OCI-LY7 (cell line): Measurements from ENCODE around the gene NPIPB6. TPM values are rescaled to one million over a fixed set of nuclear protein-coding genes. Genes with fewer than 3 reads are reported as not detected.

Experiments
- BruUV-seq: library from RNA; stranded (reverse); fragments of 400-500 nt; replicated peaks from 2 replicates; lab custom pipeline; 2021; lab: Mats Ljungman, UMichigan
- CTCF ChIA-PET: fragments of 300-600 bp; sonication (Branson Sonifier 250); formaldehyde crosslinking; loops from one replicate; lab custom pipeline; 2022; ENCODE audit warnings: antibody characterized with exemption; ENCODE audit not compliant: unreplicated experiment; lab: Charles Lee
- POLR2A ChIA-PET: fragments of 300-600 bp; sonication (Branson Sonifier 250); formaldehyde crosslinking; loops from one replicate; lab custom pipeline; 2022; ENCODE audit warnings: antibody characterized with exemption; lab: Charles Lee
- DNase-seq: peaks from one replicate; pipeline ENCODE4 v3.0.0-alpha.2; 2015; ENCODE audit warnings: low spot score
- H2AFZ ChIP-seq: fragments of 200-600 bp; sonication (generic), shearing (Covaris generic); 2 replicates; pipeline ENCODE4 v1.6.1; 2014; ENCODE audit warnings: mild to moderate bottlenecking, antibody characterized with exemption, low read length, moderate library complexity
- H3K27ac ChIP-seq: fragments of 200-600 bp; sonication (generic); 2 replicates; pipeline ENCODE4 v1.5.1; 2014; ENCODE audit warnings: mixed run types, low read depth, mild to moderate bottlenecking, moderate library complexity, low read length, inconsistent platforms; ENCODE audit not compliant: poor library complexity, severe bottlenecking
- H3K36me3 ChIP-seq: fragments of 200-600 bp; sonication (generic); 2 replicates; pipeline ENCODE4 v1.6.1; 2014; ENCODE audit warnings: mild to moderate bottlenecking, antibody characterized with exemption, low read length, moderate library complexity, mixed read lengths; ENCODE audit not compliant: insufficient read depth
- H3K4me1 ChIP-seq: fragments of 200-600 bp; sonication (generic); 2 replicates; pipeline ENCODE4 v1.5.1; 2014; ENCODE audit warnings: mild to moderate bottlenecking, low read length; ENCODE audit not compliant: insufficient read depth, poor library complexity, severe bottlenecking
- H3K4me2 ChIP-seq: fragments of 200-600 bp; sonication (generic); 2 replicates; pipeline ENCODE4 v1.6.1; 2014; ENCODE audit warnings: mild to moderate bottlenecking, low read length
- H3K4me3 ChIP-seq: fragments of 200-600 bp; sonication (generic); 2 replicates; pipeline ENCODE4 v1.5.1; 2014; ENCODE audit warnings: mild to moderate bottlenecking, low read depth, low read length; ENCODE audit not compliant: poor library complexity, severe bottlenecking
- H3K79me2 ChIP-seq: fragments of 200-600 bp; sonication (generic); 2 replicates; pipeline ENCODE4 v1.6.1; 2016; ENCODE audit warnings: low read depth, mild to moderate bottlenecking, low read length, moderate library complexity, mixed read lengths; ENCODE audit not compliant: insufficient read depth
- H3K9me2 ChIP-seq: fragments of 200-600 bp; sonication (generic); 2 replicates; pipeline ENCODE4 v1.6.1; 2016; ENCODE audit warnings: mild to moderate bottlenecking, low read length, mixed read lengths; ENCODE audit not compliant: insufficient read depth
- H3K9me3 ChIP-seq: fragments of 200-600 bp; sonication (generic); 2 replicates; pipeline ENCODE4 v1.6.1; 2014; ENCODE audit warnings: mild to moderate bottlenecking, mixed run types, low read length, mixed read lengths
- H4K20me1 ChIP-seq: fragments of 200-600 bp; sonication (generic); 2 replicates; pipeline ENCODE4 v1.6.1; 2014; ENCODE audit warnings: mild to moderate bottlenecking, antibody characterized with exemption, low read length, moderate library complexity, mixed read lengths; ENCODE audit not compliant: insufficient read depth
- CTCF ChIP-seq: fragments of 200-600 bp; sonication (generic); conservative IDR thresholded peaks from 2 replicates; pipeline ENCODE4 v1.5.1; 2014; ENCODE audit warnings: mild to moderate bottlenecking, antibody characterized with exemption, low read length, moderate library complexity, mixed read lengths
- EZH2phosphoT487 ChIP-seq: fragments of 200-600 bp; sonication (generic); IDR thresholded peaks from 2 replicates; pipeline ENCODE4 v1.6.1; 2018; ENCODE audit warnings: low read depth, borderline replicate concordance, mild to moderate bottlenecking, mixed run types, antibody characterized with exemption, low read length, moderate library complexity, mixed read lengths
- intact Hi-C: fragments of 100-400 bp; cut with micrococcal nuclease; formaldehyde crosslinking; loops from one replicate; pipeline ENCODE4 v1.10.0; 2022; ENCODE audit not compliant: unreplicated experiment
- total RNA-seq, 2 experiments: library from RNA; depleted of rRNA in 1 of 2; stranded (reverse); fragments of >200 nt in 1 of 2; shearing (Covaris generic) in 1 of 2; gene quantifications; 2 replicates each; pipeline ENCODE4 v1.2.3, GENCODE V29; 2014 to 2022

Gene NPIPB6
- total RNA-seq, 2 experiments from 2014 or later, result 5.3 to 16.1 TPM

GRCh38 chr16:28319476-28320022, 43.8 kb downstream of the NPIPB6 start:
- Histone ChIP-seq H3K4me1 (no peaks in the 10 kb centered on the region), H3K36me3 (no peaks in the 10 kb centered on the region), H3K9me3 (no peaks in the 10 kb centered on the region), H3K4me2 (no peak overlapping the region), H2AFZ (no peak overlapping the region), H3K79me2 (no peaks in the 10 kb centered on the region), H4K20me1 (no peaks in the 10 kb centered on the region), H3K27ac (no peak overlapping the region), H3K4me3 (no peak overlapping the region), H3K9me2 (no peaks in the 10 kb centered on the region)
- ChIA-PET POLR2A (no interaction called here), CTCF (no interaction called here)
- TF ChIP-seq CTCF (no peak), EZH2phosphoT487 (no peak)
- intact Hi-C loops, result loop anchor here (5.0 kb wide), 1 partner anchor 228 kb away; no protein-coding TSS in a partner anchor
- no TSS peak for BruUV-seq
- DNase-seq, result no peak

- intact Hi-C loops, result no loop called here
- no peak overlapping the region for H3K27ac ChIP-seq
- no peaks in the 10 kb centered on the region for H3K9me3 ChIP-seq
- H3K4me1 ChIP-seq, result no peaks in the 10 kb centered on the region
- no peak for DNase-seq
- H3K4me2 ChIP-seq, result no peak overlapping the region
- H4K20me1 ChIP-seq, result no peaks in the 10 kb centered on the region
- H3K4me3 ChIP-seq, result no peak overlapping the region
- BruUV-seq, result no TSS peak
- no peaks in the 10 kb centered on the region for H3K36me3 ChIP-seq
- POLR2A ChIA-PET, result no interaction called here
- no peak overlapping the region for H2AFZ ChIP-seq
- CTCF ChIA-PET, result interaction anchor here (1.2 kb wide), 1 partner anchor 40 kb away, joined by 4 read pairs; no protein-coding TSS in a partner anchor
- no peaks in the 10 kb centered on the region for H3K79me2 ChIP-seq
- no peak for TF ChIP-seq EZH2phosphoT487
- no peak for TF ChIP-seq CTCF
- no peaks in the 10 kb centered on the region for H3K9me2 ChIP-seq
Observed at GRCh38 chr16:28318042-28318744, 45.1 kb downstream of the NPIPB6 start.
